Measurements from ENCODE around the gene SBF2.

DNA sequence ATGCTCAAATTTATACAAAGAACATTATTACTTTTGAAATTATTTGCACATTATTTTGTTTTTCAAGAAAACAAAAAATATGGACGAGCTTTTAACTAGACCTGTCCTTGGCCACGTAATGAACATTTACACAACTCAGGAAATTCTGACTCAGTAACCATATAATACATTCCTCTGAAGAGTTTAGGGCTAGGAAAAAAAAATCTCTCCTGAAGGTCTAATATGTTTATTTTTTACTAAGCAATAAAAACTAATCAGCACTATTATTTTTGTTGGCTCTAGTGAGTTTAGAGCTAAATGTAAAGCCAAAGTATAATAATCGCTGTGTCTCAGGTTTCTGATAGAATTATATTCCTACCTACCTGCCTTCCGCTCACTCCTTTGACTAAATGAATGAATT lies 442.7 kb downstream of the SBF2 start:
- no peak for TF ChIP-seq CBX1 (IDR thresholded peaks at IDR 0.05; ENCODE audit: low read depth)
- TF ChIP-seq, protein P1, sequence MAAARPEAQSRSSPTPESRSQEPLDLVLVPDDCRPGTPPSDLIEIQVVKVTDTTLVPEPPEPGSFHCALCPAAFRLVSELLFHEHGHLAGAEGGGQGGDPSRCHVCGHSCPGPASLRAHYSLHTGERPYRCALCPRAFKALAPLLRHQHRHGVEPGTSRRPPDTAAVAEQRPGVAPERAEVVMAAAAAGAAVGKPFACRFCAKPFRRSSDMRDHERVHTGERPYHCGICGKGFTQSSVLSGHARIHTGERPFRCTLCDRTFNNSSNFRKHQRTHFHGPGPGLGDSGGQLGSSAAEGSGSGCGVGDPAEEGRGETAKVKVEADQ (CRISPR knock-in tag; IDR thresholded peaks at IDR 0.05; ENCODE audit: borderline replicate concordance): no peak
- TF ChIP-seq, protein P2, sequence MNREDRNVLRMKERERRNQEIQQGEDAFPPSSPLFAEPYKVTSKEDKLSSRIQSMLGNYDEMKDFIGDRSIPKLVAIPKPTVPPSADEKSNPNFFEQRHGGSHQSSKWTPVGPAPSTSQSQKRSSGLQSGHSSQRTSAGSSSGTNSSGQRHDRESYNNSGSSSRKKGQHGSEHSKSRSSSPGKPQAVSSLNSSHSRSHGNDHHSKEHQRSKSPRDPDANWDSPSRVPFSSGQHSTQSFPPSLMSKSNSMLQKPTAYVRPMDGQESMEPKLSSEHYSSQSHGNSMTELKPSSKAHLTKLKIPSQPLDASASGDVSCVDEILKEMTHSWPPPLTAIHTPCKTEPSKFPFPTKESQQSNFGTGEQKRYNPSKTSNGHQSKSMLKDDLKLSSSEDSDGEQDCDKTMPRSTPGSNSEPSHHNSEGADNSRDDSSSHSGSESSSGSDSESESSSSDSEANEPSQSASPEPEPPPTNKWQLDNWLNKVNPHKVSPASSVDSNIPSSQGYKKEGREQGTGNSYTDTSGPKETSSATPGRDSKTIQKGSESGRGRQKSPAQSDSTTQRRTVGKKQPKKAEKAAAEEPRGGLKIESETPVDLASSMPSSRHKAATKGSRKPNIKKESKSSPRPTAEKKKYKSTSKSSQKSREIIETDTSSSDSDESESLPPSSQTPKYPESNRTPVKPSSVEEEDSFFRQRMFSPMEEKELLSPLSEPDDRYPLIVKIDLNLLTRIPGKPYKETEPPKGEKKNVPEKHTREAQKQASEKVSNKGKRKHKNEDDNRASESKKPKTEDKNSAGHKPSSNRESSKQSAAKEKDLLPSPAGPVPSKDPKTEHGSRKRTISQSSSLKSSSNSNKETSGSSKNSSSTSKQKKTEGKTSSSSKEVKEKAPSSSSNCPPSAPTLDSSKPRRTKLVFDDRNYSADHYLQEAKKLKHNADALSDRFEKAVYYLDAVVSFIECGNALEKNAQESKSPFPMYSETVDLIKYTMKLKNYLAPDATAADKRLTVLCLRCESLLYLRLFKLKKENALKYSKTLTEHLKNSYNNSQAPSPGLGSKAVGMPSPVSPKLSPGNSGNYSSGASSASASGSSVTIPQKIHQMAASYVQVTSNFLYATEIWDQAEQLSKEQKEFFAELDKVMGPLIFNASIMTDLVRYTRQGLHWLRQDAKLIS (CRISPR knock-in tag; IDR thresholded peaks at IDR 0.05): no peak
- TF ChIP-seq MAFK (conservative IDR thresholded peaks at IDR 0.05 in 1 of 2, IDR thresholded peaks at IDR 0.05 in 1 of 2; ENCODE audit: low read length in 2 of 2): no peak
- TF ChIP-seq NFE2 (CRISPR knock-in tag; IDR thresholded peaks at IDR 0.05): no peak
- TF ChIP-seq JDP2 (CRISPR knock-in tag; IDR thresholded peaks at IDR 0.05; ENCODE audit: borderline replicate concordance): no peak
- no peak for TF ChIP-seq BHLHE40 (IDR thresholded peaks at IDR 0.05; ENCODE audit: low read length)
